Uterus (tissue), 4 donors: ENCODE results near the gene SSB. TPM values are rescaled to one million over a fixed set of nuclear protein-coding genes. Genes with fewer than 3 reads are reported as not detected.

Experiments
- DNase-seq, 2 donors: peaks; one replicate each; pipeline ENCODE4 v3.0.0-alpha.2; 2019 to 2020
- H3K27ac ChIP-seq, 2 donors: fragments of 200-600 bp; sonication (generic); 1 replicate in 1 of 2; 2 replicates in 1 of 2; pipeline ENCODE4 v1.5.1; 2016 to 2018
- H3K27me3 ChIP-seq, 2 donors: fragments of 200-600 bp; sonication (generic); one replicate each; pipeline ENCODE4 v1.5.1; 2018 to 2019; ENCODE audit warnings: control low read depth in 1 of 2
- H3K36me3 ChIP-seq, 2 donors: fragments of 200-600 bp; sonication (generic); one replicate each; pipeline ENCODE4 v1.5.1; 2019; ENCODE audit warnings: control low read depth in 1 of 2
- H3K4me1 ChIP-seq, 2 donors: fragments of 200-600 bp; sonication (generic); one replicate each; pipeline ENCODE4 v1.5.1; 2018 to 2019; ENCODE audit warnings: control low read depth in 1 of 2
- H3K4me3 ChIP-seq, 2 donors: fragments of 200-600 bp; sonication (generic); 1 replicate in 1 of 2; 2 replicates in 1 of 2; pipeline ENCODE4 v1.5.1; 2018 to 2019; ENCODE audit warnings: mild to moderate bottlenecking in 1 of 2
- H3K9me3 ChIP-seq, 2 donors: fragments of 200-600 bp; sonication (generic); one replicate each; pipeline ENCODE4 v1.5.1; 2019; ENCODE audit warnings: control low read depth in 1 of 2
- CTCF ChIP-seq, 4 experiments: fragments of 200-600 bp in 2 of 4; fragments of 450-650 bp in 2 of 4; sonication (generic) in 2 of 4; IDR thresholded peaks; one replicate each; pipeline ENCODE4 v1.5.1; 2016 to 2019; ENCODE audit warnings: antibody characterized with exemption in 4 of 4, mild to moderate bottlenecking in 2 of 4, moderate library complexity in 1 of 4
- POLR2A ChIP-seq, 2 donors: fragments of 450-650 bp; IDR thresholded peaks; one replicate each; pipeline ENCODE4 v1.6.1; 2016; ENCODE audit warnings: antibody characterized with exemption in 2 of 2, mild to moderate bottlenecking in 1 of 2, moderate library complexity in 1 of 2
- intact Hi-C: fragments of 100-400 bp; cut with DNase I; formaldehyde crosslinking; loops from one replicate; pipeline ENCODE4 v1.15.1; 2023; ENCODE audit warnings: low total_unique reads
- total RNA-seq, 4 donors: library from RNA; depleted of rRNA in 3 of 4; stranded (reverse); fragments of >200 nt in 3 of 4; gene quantifications; one replicate each; pipeline versions ENCODE4 v1.1.0 to v1.2.4, GENCODE V29; 2014 to 2023
- donor health status: DM: yes; HTN: yes; CAD: no.

Gene SSB
- total RNA-seq, 4 donors from 2014 or later, result 23.8 to 93.0 (median 51.1) TPM

GRCh38 chr2:169775354-169775753, 23.3 kb upstream of the SSB start:
- H3K27ac ChIP-seq, result no peak overlapping the region
- no peak for DNase-seq
- intact Hi-C loops, result no loop called here

GRCh38 chr2:169775765-169776164, 22.9 kb upstream of the SSB start:
- intact Hi-C loops, result no loop called here
- H3K9me3 ChIP-seq, result no peaks in the 10 kb centered on the region
- no peak for TF ChIP-seq CTCF (IDR thresholded peaks at IDR 0.05)
- TF ChIP-seq POLR2A (IDR thresholded peaks at IDR 0.05), result no peak

More at GRCh38 chr2:169775354-169775753, 23.3 kb upstream of the SSB start:
- TF ChIP-seq POLR2A (IDR thresholded peaks at IDR 0.05), result no peak
- no peak for TF ChIP-seq CTCF (IDR thresholded peaks at IDR 0.05)
- Histone ChIP-seq H3K27me3 (no peaks in the 10 kb centered on the region), H3K9me3 (no peaks in the 10 kb centered on the region), H3K4me1 (no peaks in the 10 kb centered on the region), H3K4me3 (no peak overlapping the region), H3K36me3 (no peaks in the 10 kb centered on the region)

GRCh38 chr2:169776252-169776761, 22.4 kb upstream of the SSB start:
- no peaks in the 10 kb centered on the region for H3K9me3 ChIP-seq
- intact Hi-C loops, result no loop called here
- H3K36me3 ChIP-seq, result no peaks in the 10 kb centered on the region
- no peak overlapping the region for H3K27ac ChIP-seq
- TF ChIP-seq CTCF (IDR thresholded peaks at IDR 0.05), result no peak
- no peak for TF ChIP-seq POLR2A (IDR thresholded peaks at IDR 0.05)
- no peak overlapping the region for H3K4me3 ChIP-seq
- H3K4me1 ChIP-seq, result no peaks in the 10 kb centered on the region
- H3K27me3 ChIP-seq, result no peaks in the 10 kb centered on the region
- DNase-seq, result no peak

More at GRCh38 chr2:169775765-169776164, 22.9 kb upstream of the SSB start:
- DNase-seq, result no peak
- Histone ChIP-seq H3K4me3 (no peak overlapping the region), H3K27me3 (no peaks in the 10 kb centered on the region), H3K36me3 (no peaks in the 10 kb centered on the region), H3K27ac (no peak overlapping the region), H3K4me1 (no peaks in the 10 kb centered on the region)

- Histone ChIP-seq H3K27me3 (no peaks in the 10 kb centered on the region), H3K27ac (no peak overlapping the region), H3K36me3 (no peaks in the 10 kb centered on the region), H3K9me3 (no peaks in the 10 kb centered on the region), H3K4me3 (no peak overlapping the region), H3K4me1 (no peaks in the 10 kb centered on the region)
- no peak for DNase-seq
- no peak for TF ChIP-seq POLR2A (IDR thresholded peaks at IDR 0.05)
- TF ChIP-seq CTCF (IDR thresholded peaks at IDR 0.05), result no peak
- intact Hi-C loops, result no loop called here
Measured at GRCh38 chr2:169778446-169778845, 20.2 kb upstream of the SSB start.

GRCh38 chr2:169781249-169782013, 17.2 kb upstream of the SSB start:
- Histone ChIP-seq H3K36me3 (no peaks in the 10 kb centered on the region), H3K9me3 (no peaks in the 10 kb centered on the region), H3K4me3 (no peak overlapping the region), H3K4me1 (no peaks in the 10 kb centered on the region), H3K27ac (no peak overlapping the region), H3K27me3 (no peaks in the 10 kb centered on the region)
- intact Hi-C loops, result no loop called here
- no peak for DNase-seq
- TF ChIP-seq POLR2A (IDR thresholded peaks at IDR 0.05) (no peak), CTCF (IDR thresholded peaks at IDR 0.05) (no peak)
